ENCODE data around the gene RNF25. TPM values are rescaled to one million over a fixed set of nuclear protein-coding genes. Genes with fewer than 3 reads are reported as not detected.
A peak's percentile ranks its signal among the peaks of the same experiment; 100 is the strongest.

Gene RNF25
- polyA plus RNA-seq, 3 donors = 10.7 to 20.3 (median 12.9) TPM

GRCh38 chr2:218645126-218645525, 26.7 kb downstream of the RNF25 start:
- Histone ChIP-seq H3K27ac (ENCODE audit: low read depth in 1 of 2, low read length in 2 of 2) (no peak overlapping the region), H3K9ac (ENCODE audit: insufficient read depth, low read length, poor library complexity, severe bottlenecking) (no peak overlapping the region), H3K36me3 (replicated peaks in 1 of 2; ENCODE audit: control insufficient read depth in 1 of 2, insufficient read depth in 2 of 2, low read length in 2 of 2) (peaks cover 84 to 97% of the 10 kb centered on the region in 2 donors), H3K4me1 (ENCODE audit: control insufficient read depth in 1 of 2, insufficient read depth in 2 of 2, low read length in 2 of 2) (no peaks in the 10 kb centered on the region), H3K27me3 (ENCODE audit: control insufficient read depth in 2 of 2, insufficient read depth in 2 of 2, low read length in 2 of 2) (no peaks in the 10 kb centered on the region), H3K4me3 (replicated peaks in 1 of 3; ENCODE audit: low read depth in 2 of 3, low read length in 3 of 3) (no peak overlapping the region), H4K20me1 (ENCODE audit: insufficient read depth, low read length) (peaks cover 5% of the 10 kb centered on the region), H3K9me3 (replicated peaks in 1 of 2; ENCODE audit: control insufficient read depth in 1 of 2, insufficient read depth in 1 of 2, low read length in 2 of 2) (no peaks in the 10 kb centered on the region), H3K4me2 (replicated peaks; ENCODE audit: extremely low read depth, low read length, poor library complexity, severe bottlenecking) (no peak overlapping the region), H2AFZ (ENCODE audit: insufficient read depth, low read depth, low read length, poor library complexity, severe bottlenecking) (no peak overlapping the region), H3K79me2 (ENCODE audit: insufficient read depth, low read length) (no peaks in the 10 kb centered on the region)
- Mint-ChIP-seq H3K4me1 (no peaks in the 10 kb centered on the region), H3K9me3 (no peaks in the 10 kb centered on the region), H3K4me3 (no peak overlapping the region), H3K36me3 (peaks cover 84 to 100% of the 10 kb centered on the region in 2 donors), H3K27ac (no peak overlapping the region), H3K27me3 (ENCODE audit: low read depth in 3 of 3) (no peaks in the 10 kb centered on the region)
- DNase-seq = no peak
- TF ChIP-seq CTCF (IDR thresholded peaks at IDR 0.05) = no peak
- intact Hi-C loops (cut with micrococcal nuclease) = no loop called here
- 86% methylated on average over 1 of the region's 1 CpG for WGBS (ENCODE audit: insufficient coverage)

- DNase-seq = no peak
- Histone ChIP-seq H3K27me3 (ENCODE audit: control insufficient read depth in 2 of 2, insufficient read depth in 2 of 2, low read length in 2 of 2) (no peaks in the 10 kb centered on the region), H3K4me2 (replicated peaks; ENCODE audit: extremely low read depth, low read length, poor library complexity, severe bottlenecking) (no peak overlapping the region), H3K9ac (ENCODE audit: insufficient read depth, low read length, poor library complexity, severe bottlenecking) (no peak overlapping the region), H3K4me1 (ENCODE audit: control insufficient read depth in 1 of 2, insufficient read depth in 2 of 2, low read length in 2 of 2) (no peaks in the 10 kb centered on the region), H3K36me3 (replicated peaks in 1 of 2; ENCODE audit: control insufficient read depth in 1 of 2, insufficient read depth in 2 of 2, low read length in 2 of 2) (peaks cover 83 to 97% of the 10 kb centered on the region in 2 donors), H3K4me3 (replicated peaks in 1 of 3; ENCODE audit: low read depth in 2 of 3, low read length in 3 of 3) (no peak overlapping the region), H3K27ac (ENCODE audit: low read depth in 1 of 2, low read length in 2 of 2) (no peak overlapping the region), H2AFZ (ENCODE audit: insufficient read depth, low read depth, low read length, poor library complexity, severe bottlenecking) (no peak overlapping the region), H4K20me1 (ENCODE audit: insufficient read depth, low read length) (peaks cover 5% of the 10 kb centered on the region), H3K79me2 (ENCODE audit: insufficient read depth, low read length) (no peaks in the 10 kb centered on the region), H3K9me3 (replicated peaks in 1 of 2; ENCODE audit: control insufficient read depth in 1 of 2, insufficient read depth in 1 of 2, low read length in 2 of 2) (no peaks in the 10 kb centered on the region)
- WGBS (ENCODE audit: insufficient coverage) = 97% methylated on average over 3 of the region's 11 CpGs
- H3K9me3 Mint-ChIP-seq = no peaks in the 10 kb centered on the region
- peak overlapping the region in 2 of 7 donors; percentile 61 to 63 for H3K27ac Mint-ChIP-seq
- intact Hi-C loops (cut with micrococcal nuclease) = no loop called here
- H3K4me1 Mint-ChIP-seq = no peaks in the 10 kb centered on the region
- H3K27me3 Mint-ChIP-seq (ENCODE audit: low read depth in 3 of 3) = no peaks in the 10 kb centered on the region
- peaks cover 82 to 100% of the 10 kb centered on the region in 2 donors for H3K36me3 Mint-ChIP-seq
- TF ChIP-seq CTCF (IDR thresholded peaks at IDR 0.05) = no peak
- no peak overlapping the region for H3K4me3 Mint-ChIP-seq
Observed at GRCh38 chr2:218644721-218645120, 27.1 kb downstream of the RNF25 start.

All from CD14-positive monocyte (primary cell).